ENCODE measurements around the gene MAPT.
"Not testable (repeated sequence)": the region's sequence is repeated elsewhere in the genome, so short reads cannot be mapped to it uniquely, and the experiment has no call there.

MAPT gene

DNA sequence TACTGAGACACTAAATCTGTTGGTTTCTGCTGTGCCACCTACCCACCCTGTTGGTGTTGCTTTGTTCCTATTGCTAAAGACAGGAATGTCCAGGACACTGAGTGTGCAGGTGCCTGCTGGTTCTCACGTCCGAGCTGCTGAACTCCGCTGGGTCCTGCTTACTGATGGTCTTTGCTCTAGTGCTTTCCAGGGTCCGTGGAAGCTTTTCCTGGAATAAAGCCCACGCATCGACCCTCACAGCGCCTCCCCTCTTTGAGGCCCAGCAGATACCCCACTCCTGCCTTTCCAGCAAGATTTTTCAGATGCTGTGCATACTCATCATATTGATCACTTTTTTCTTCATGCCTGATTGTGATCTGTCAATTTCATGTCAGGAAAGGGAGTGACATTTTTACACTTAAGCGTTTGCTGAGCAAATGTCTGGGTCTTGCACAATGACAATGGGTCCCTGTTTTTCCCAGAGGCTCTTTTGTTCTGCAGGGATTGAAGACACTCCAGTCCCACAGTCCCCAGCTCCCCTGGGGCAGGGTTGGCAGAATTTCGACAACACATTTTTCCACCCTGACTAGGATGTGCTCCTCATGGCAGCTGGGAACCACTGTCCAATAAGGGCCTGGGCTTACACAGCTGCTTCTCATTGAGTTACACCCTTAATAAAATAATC lies 119.3 kb downstream of the MAPT start:
- no peak for DNase-seq

DNA sequence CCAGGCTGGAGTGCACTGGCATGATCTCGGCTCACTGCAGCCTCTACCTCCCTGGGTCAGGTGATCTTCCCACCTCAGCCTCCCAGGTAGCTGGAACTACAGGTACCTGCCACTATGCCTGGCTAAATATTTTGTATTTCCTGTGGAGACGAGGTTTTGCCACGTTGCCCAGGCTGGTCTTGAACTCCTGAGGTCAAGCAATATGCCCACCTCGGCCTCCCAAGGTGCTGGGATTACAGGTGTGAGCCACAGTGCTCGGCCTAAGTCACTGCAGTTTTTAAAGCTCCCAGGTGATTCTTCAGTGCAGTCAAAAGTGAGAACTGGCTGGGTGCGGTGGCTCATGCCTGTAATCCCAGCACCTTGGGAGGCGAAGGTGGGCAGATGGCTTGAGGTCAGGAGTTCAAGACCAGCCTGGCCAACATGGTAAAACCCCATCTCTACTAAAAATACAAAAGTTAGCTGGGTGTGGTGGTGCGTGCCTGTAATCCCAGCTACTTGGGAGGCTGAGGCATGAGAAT lies 125.1 kb downstream of the MAPT start:
- not testable (repeated sequence) for DNase-seq

DNA sequence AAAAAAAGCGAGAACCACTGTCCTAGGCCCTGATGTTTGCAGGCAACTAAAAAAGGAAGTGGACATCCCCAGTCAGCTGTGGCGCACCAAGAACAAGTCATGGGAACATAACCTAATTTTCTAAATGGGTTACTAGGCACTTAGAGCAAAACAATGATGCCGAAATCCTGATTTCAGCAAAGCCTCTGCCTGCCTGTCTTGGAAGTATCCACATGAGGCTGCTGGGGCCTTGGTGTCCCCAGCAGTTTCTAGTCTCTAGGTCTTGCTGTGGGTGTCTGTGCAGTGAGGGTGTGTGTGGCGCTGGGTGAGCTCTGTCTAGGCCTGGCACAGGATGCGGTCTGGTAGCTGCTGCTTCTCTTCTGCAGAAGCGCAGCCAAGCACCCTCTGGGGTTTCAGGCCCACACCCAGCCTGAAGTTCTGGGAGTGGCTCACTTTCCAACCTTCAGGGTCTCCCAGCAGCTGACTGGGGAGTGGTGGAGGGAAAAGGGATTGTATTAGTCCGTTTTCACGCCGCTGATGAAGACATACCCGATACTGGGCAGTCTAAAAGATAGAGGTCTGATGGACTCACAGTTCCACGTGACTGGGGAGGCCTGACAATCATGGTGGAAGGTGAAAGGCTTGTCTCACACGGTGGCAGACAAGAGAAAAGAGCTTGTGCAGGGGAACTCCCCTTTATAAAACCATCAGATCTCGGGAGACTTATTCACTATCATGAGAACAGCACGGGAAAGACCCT lies 125.8 kb downstream of the MAPT start:
- DNase-seq: no peak

DNA sequence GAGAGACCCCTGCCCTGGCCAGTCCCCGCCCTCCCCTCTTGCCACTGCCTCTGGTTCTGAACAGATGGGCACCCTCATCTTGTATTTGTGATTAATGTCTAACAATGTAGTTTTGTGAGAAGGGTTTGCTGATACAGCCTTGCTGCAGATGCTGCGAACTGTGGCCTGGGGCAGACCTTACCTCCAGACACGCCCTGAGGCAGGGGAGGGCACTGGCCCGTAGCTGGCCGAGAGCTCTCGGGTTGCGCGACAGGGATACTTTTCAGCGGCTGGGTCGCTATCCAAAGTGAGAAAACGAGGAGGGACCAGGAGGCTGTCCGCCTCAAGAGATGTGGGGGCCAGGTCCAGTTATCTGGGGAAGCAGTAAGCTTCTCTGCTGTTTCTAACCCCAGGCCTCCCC lies 126.6 kb downstream of the MAPT start:
- DNase-seq: no peak

DNA sequence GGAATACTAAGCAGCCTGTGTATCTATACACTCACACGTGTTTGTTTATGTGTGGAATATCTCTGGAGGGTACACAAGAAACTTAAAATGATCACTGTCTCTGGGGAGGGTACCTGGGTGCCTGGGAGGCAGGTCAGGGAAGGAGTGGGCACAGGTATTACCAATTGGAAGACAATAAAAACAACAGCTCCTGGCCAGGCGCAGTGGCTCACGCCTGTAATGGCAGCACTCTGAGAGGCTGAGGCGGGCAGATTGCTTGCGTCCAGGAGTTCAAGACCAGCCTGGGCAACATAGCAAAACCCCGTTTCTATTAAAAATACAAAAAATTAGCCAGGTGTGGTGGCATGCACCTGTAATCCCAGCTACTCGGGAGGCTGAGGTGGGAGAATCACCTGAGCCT lies 129.0 kb downstream of the MAPT start:
- not testable (repeated sequence) for DNase-seq

DNA sequence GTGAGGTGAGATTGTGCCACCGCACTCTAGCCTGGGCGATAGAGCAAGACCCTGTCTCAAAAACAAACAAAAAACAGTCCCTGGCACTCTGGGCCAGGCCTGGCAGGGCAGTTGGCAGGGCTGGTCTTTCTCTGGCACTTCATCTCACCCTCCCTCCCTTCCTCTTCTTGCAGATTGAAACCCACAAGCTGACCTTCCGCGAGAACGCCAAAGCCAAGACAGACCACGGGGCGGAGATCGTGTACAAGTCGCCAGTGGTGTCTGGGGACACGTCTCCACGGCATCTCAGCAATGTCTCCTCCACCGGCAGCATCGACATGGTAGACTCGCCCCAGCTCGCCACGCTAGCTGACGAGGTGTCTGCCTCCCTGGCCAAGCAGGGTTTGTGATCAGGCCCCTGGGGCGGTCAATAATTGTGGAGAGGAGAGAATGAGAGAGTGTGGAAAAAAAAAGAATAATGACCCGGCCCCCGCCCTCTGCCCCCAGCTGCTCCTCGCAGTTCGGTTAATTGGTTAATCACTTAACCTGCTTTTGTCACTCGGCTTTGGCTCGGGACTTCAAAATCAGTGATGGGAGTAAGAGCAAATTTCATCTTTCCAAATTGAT lies 129.5 kb downstream of the MAPT start:
- no peak for DNase-seq

DNA sequence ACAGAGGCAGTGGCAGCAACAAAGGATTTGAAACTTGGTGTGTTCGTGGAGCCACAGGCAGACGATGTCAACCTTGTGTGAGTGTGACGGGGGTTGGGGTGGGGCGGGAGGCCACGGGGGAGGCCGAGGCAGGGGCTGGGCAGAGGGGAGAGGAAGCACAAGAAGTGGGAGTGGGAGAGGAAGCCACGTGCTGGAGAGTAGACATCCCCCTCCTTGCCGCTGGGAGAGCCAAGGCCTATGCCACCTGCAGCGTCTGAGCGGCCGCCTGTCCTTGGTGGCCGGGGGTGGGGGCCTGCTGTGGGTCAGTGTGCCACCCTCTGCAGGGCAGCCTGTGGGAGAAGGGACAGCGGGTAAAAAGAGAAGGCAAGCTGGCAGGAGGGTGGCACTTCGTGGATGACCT lies 130.2 kb downstream of the MAPT start:
- DNase-seq: no peak

DNA sequence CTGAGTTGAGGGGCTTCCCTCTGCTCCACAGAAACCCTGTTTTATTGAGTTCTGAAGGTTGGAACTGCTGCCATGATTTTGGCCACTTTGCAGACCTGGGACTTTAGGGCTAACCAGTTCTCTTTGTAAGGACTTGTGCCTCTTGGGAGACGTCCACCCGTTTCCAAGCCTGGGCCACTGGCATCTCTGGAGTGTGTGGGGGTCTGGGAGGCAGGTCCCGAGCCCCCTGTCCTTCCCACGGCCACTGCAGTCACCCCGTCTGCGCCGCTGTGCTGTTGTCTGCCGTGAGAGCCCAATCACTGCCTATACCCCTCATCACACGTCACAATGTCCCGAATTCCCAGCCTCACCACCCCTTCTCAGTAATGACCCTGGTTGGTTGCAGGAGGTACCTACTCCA lies 130.7 kb downstream of the MAPT start:
- no peak for DNase-seq

DNA sequence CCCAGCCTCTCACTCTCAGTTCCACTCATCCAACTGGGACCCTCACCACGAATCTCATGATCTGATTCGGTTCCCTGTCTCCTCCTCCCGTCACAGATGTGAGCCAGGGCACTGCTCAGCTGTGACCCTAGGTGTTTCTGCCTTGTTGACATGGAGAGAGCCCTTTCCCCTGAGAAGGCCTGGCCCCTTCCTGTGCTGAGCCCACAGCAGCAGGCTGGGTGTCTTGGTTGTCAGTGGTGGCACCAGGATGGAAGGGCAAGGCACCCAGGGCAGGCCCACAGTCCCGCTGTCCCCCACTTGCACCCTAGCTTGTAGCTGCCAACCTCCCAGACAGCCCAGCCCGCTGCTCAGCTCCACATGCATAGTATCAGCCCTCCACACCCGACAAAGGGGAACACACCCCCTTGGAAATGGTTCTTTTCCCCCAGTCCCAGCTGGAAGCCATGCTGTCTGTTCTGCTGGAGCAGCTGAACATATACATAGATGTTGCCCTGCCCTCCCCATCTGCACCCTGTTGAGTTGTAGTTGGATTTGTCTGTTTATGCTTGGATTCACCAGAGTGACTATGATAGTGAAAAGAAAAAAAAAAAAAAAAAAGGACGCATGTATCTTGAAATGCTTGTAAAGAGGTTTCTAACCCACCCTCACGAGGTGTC lies 131.3 kb downstream of the MAPT start:
- peak; percentile 24 for DNase-seq

DNA sequence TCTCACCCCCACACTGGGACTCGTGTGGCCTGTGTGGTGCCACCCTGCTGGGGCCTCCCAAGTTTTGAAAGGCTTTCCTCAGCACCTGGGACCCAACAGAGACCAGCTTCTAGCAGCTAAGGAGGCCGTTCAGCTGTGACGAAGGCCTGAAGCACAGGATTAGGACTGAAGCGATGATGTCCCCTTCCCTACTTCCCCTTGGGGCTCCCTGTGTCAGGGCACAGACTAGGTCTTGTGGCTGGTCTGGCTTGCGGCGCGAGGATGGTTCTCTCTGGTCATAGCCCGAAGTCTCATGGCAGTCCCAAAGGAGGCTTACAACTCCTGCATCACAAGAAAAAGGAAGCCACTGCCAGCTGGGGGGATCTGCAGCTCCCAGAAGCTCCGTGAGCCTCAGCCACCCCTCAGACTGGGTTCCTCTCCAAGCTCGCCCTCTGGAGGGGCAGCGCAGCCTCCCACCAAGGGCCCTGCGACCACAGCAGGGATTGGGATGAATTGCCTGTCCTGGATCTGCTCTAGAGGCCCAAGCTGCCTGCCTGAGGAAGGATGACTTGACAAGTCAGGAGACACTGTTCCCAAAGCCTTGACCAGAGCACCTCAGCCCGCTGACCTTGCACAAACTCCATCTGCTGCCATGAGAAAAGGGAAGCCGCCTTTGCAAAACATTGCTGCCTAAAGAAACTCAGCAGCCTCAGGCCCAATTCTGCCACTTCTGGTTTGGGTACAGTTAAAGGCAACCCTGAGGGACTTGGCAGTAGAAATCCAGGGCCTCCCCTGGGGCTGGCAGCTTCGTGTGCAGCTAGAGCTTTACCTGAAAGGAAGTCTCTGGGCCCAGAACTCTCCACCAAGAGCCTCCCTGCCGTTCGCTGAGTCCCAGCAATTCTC lies 132.1 kb downstream of the MAPT start:
- no peak for DNase-seq

DNA sequence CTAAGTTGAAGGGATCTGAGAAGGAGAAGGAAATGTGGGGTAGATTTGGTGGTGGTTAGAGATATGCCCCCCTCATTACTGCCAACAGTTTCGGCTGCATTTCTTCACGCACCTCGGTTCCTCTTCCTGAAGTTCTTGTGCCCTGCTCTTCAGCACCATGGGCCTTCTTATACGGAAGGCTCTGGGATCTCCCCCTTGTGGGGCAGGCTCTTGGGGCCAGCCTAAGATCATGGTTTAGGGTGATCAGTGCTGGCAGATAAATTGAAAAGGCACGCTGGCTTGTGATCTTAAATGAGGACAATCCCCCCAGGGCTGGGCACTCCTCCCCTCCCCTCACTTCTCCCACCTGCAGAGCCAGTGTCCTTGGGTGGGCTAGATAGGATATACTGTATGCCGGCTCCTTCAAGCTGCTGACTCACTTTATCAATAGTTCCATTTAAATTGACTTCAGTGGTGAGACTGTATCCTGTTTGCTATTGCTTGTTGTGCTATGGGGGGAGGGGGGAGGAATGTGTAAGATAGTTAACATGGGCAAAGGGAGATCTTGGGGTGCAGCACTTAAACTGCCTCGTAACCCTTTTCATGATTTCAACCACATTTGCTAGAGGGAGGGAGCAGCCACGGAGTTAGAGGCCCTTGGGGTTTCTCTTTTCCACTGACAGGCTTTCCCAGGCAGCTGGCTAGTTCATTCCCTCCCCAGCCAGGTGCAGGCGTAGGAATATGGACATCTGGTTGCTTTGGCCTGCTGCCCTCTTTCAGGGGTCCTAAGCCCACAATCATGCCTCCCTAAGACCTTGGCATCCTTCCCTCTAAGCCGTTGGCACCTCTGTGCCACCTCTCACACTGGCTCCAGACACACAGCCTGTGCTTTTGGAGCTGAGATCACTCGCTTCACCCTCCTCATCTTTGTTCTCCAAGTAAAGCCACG lies 133.0 kb downstream of the MAPT start:
- no peak for DNase-seq

DNA sequence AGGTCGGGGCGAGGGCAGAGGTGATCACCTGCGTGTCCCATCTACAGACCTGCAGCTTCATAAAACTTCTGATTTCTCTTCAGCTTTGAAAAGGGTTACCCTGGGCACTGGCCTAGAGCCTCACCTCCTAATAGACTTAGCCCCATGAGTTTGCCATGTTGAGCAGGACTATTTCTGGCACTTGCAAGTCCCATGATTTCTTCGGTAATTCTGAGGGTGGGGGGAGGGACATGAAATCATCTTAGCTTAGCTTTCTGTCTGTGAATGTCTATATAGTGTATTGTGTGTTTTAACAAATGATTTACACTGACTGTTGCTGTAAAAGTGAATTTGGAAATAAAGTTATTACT lies 133.6 kb downstream of the MAPT start:
- no peak for DNase-seq

DNA sequence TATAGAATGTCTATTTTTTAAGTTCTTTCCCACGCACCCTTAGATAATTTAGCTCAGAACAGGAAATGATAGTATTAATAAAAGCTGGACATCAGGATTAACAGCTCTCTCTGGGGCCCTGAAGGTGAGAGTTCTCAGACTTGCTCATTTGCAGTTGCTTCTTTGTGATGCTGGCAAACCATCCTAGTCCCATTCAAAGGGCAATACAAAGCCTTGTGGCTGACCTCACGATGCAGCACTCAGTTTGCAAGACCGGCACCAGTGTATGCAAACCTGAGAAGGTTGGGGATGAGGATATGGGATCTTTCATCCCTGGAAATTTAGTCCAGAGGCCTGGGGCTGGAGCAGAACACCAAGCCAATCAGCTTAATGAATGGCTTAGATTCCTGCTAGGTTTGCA lies 134.0 kb downstream of the MAPT start:
- no peak for DNase-seq

DNA sequence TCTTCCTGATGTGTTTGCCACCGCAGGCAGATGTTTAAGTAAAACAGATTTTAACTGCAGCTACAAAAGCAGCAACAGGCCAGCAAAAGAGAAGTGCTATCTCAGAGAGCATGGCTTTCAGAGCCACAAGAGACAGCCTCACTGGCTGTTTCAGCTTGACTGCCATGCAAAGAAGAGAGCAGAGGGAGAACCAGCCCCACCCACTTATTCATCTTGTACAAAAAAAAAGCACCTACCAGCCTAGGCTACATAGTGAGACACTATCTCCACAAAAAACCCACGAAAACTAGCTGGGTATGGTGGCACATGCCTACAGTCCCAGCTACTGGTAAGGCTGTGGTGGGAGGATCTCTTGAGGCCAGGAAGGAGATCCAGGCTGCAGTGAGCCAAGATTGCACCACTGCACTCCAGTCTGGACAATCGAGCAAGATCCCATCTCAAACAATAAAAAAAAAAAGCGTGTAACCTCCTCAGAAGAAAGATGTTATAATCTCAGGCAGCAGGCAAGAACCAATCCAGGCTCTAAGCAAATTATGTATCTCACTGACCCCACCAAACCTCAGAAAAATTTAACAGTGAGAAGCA lies 134.7 kb downstream of the MAPT start:
- DNase-seq: no peak

DNA sequence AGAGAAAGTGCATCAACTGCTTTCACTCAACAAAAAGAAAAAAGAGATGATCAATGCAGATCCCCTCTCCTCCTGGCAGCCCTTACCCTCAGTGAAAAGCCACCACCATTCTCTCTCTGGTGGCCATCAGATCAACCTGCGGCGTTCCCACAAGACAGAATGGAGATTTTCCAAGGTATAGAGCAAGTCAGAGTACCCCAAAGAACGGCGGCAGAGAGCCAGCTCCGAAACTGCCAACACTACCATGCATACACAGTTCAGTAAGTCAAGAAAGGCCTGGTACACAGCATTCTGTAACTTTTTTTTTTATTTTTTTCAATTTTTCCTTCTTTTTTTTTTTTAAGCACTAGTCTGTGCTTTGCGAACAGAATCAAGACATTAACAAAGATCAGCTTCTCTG lies 135.3 kb downstream of the MAPT start:
- no peak for DNase-seq

DNA sequence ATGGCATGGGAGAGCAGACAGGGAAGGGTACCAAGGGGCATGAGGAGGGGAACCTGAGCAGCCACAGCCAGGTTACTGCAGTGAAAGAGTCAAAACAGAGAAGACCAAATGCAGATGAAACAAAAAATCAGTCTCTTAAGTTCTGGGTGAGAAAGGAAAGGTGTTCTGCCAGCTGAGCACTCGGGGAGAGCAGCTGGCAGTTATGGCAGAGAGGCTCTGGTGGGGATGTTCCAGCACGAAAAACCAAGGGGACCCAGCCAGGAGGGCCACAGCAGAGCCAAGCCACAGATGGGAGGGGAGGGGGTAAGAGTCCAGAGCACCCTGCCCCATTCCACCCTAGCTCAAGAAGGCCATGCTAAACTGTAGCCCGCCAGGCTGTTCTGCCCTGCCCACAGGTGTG lies 136.4 kb downstream of the MAPT start:
- DNase-seq: no peak

DNA sequence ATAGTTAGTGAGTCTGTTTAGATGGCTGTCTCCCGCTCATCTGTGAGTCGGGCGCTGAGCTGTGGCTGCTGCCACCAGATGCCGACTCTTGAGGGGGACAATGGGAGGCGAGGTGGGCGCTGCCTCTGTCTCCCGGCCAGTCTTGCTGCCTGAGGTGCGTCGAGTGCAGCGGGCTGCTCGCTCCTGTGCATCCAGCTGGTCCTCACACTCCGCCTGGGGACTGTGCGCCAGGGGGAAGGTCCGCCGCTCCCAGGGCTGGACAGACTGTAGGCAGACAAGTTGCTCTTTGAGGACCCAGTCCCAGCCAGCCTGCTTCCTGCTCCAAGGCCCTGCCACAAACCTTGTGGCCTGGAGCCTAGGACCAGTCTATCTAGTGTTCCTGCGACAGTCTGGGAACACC lies 137.1 kb downstream of the MAPT start:
- no peak for DNase-seq

DNA sequence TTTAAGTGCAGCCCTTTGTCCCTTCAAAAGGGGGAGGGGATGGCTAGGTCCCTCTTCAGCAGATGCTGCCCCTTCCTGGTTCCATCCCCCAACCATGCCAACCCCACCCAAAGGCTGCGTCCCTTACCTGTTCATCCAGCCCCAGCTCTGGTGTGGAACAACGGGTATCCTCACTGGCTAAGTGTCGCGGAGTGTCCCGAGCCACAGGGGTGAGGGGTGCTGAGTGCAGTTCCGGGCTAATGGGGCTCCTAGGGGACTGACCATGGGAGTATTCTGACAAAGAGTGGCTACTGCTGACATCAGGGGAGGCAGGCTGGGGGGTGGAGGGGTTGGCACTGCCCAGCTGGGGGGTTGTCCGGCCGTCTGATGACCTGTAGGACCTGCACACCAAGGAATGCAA lies 137.6 kb downstream of the MAPT start:
- DNase-seq: no peak

DNA sequence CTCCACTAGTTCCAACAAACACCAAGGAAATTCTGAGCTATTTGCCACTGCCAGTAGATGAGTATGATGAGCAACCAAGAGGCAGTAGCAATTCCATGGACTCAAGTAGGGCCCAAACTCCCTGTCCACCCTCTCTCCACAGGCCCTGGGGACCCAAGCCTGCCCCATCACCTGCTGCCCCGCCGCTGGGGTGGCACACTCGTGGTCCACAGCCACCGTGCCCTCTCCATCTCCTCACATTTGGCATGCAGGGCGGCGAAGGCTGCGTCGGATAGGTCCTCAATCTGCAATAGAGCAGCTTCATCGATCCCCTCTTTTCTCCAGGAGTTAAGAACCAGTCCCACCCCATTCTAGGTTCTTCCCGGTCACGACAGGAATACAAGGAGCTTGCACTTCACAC lies 138.6 kb downstream of the MAPT start:
- DNase-seq: no peak

DNA sequence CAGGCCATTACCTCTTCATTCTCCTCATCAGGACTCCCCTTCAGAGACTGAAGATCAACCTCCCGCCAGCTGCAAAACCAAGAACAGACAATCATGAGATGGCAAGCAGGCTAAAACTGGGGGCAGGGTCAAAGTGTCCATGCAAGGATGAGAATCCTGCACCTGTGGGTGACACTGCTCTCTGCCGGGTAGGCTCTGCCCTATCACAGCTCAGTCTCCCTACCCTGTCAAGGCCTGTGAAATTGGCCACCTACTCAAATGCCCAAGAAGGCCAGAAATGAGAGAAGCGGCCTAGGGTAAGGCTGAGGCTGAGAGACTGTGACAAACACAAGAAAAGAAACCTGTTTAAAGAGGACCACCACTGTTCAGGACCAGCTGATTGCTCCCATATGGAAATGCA lies 139.0 kb downstream of the MAPT start:
- DNase-seq: no peak

DNA sequence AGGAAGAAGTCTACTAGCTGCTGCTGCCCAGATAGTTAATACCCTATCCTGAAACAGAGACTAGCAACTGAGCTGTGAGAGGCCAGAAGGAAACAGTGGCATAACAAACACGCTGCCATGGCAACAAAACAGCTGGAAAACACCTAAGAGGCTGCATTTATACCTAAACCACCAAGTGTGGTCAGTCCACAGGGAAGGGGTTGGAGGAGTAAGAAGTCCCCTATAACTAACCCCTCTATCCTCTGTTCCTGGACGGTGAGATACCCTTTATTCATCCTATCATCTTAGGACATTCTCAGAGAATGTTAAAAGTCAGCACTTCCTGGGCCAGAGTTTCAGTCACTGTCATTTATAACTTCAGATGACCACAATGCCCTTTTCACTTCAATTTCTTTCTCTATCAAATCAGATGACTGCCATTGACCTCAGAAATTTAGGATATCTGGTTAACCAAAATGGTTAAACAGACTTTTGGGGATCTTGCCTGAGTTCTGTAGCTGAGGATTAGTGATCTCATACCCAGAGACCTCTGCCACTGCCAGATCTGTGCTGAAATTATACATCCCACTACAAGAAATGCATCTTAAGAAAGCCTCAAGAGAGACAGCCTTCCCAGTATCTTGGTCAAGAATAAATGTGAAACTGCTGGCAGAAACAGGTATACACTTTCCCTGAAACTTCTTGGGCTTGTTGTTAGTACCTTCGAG lies 140.9 kb downstream of the MAPT start:
- DNase-seq: no peak

All from DMS79 (cell line).